ENCODE measurements around the gene MVB12B.

Gene MVB12B

GRCh38 chr9:126457890-126458289 lies 131.3 kb downstream of the MVB12B start:
- Histone ChIP-seq H3K4me3 (replicated peaks; ENCODE audit: low read depth, low read length) (no peak overlapping the region), H3K27me3 (replicated peaks; ENCODE audit: control insufficient read depth, insufficient read depth, low read length) (no peaks in the 10 kb centered on the region; the same call in 1 of the 2 replicates), H3K36me3 (ENCODE audit: control insufficient read depth, insufficient read depth, low read length) (no peaks in the 10 kb centered on the region)
- DNase-seq (ENCODE audit: extremely low read depth, insufficient read length), result no peak
- TF ChIP-seq CTCF (IDR thresholded peaks at IDR 0.05; ENCODE audit: insufficient read depth, low read length, poor library complexity, severe bottlenecking), result no peak

- Histone ChIP-seq H3K27me3 (replicated peaks; ENCODE audit: control insufficient read depth, insufficient read depth, low read length) (no peaks in the 10 kb centered on the region; the same call in 1 of the 2 replicates), H3K36me3 (ENCODE audit: control insufficient read depth, insufficient read depth, low read length) (no peaks in the 10 kb centered on the region), H3K4me3 (replicated peaks; ENCODE audit: low read depth, low read length) (no peak overlapping the region)
- no peak for DNase-seq (ENCODE audit: extremely low read depth, insufficient read length)
- TF ChIP-seq CTCF (IDR thresholded peaks at IDR 0.05; ENCODE audit: insufficient read depth, low read length, poor library complexity, severe bottlenecking), result no peak
Observed at GRCh38 chr9:126459126-126459525, 132.5 kb downstream of the MVB12B start.

- no peak for DNase-seq (ENCODE audit: extremely low read depth, insufficient read length)
- no peaks in the 10 kb centered on the region for H3K36me3 ChIP-seq (ENCODE audit: control insufficient read depth, insufficient read depth, low read length)
- no peak overlapping the region for H3K4me3 ChIP-seq (replicated peaks; ENCODE audit: low read depth, low read length)
- H3K27me3 ChIP-seq (replicated peaks; ENCODE audit: control insufficient read depth, insufficient read depth, low read length), result no peaks in the 10 kb centered on the region; the same call in 1 of the 2 replicates
- no peak for TF ChIP-seq CTCF (IDR thresholded peaks at IDR 0.05; ENCODE audit: insufficient read depth, low read length, poor library complexity, severe bottlenecking)
Observed at GRCh38 chr9:126459546-126459945, 132.9 kb downstream of the MVB12B start.

GRCh38 chr9:126459965-126460843 lies 133.6 kb downstream of the MVB12B start:
- no peak for TF ChIP-seq CTCF (IDR thresholded peaks at IDR 0.05; ENCODE audit: insufficient read depth, low read length, poor library complexity, severe bottlenecking)
- no peak overlapping the region for H3K4me3 ChIP-seq (replicated peaks; ENCODE audit: low read depth, low read length)
- H3K36me3 ChIP-seq (ENCODE audit: control insufficient read depth, insufficient read depth, low read length), result no peaks in the 10 kb centered on the region
- no peaks in the 10 kb centered on the region; the same call in 1 of the 2 replicates for H3K27me3 ChIP-seq (replicated peaks; ENCODE audit: control insufficient read depth, insufficient read depth, low read length)
- DNase-seq (ENCODE audit: extremely low read depth, insufficient read length), result no peak

- DNase-seq (ENCODE audit: extremely low read depth, insufficient read length), result no peak
- no peak for TF ChIP-seq CTCF (IDR thresholded peaks at IDR 0.05; ENCODE audit: insufficient read depth, low read length, poor library complexity, severe bottlenecking)
- Histone ChIP-seq H3K27me3 (replicated peaks; ENCODE audit: control insufficient read depth, insufficient read depth, low read length) (no peaks in the 10 kb centered on the region; the same call in none of the 2 replicates), H3K36me3 (ENCODE audit: control insufficient read depth, insufficient read depth, low read length) (no peaks in the 10 kb centered on the region), H3K4me3 (replicated peaks; ENCODE audit: low read depth, low read length) (no peak overlapping the region)
Observed at GRCh38 chr9:126461029-126461428, 134.4 kb downstream of the MVB12B start.
